Liver (tissue), 9 donors: ENCODE results near the gene RAPGEF4. TPM values are rescaled to one million over a fixed set of nuclear protein-coding genes. Genes with fewer than 3 reads are reported as not detected.

Experiments
- DNase-seq: peaks from one replicate; pipeline ENCODE4 v3.0.0-alpha.2; 2017; ENCODE audit warnings: low spot score
- H3K27ac ChIP-seq, 2 donors: one replicate each; pipeline ENCODE4 v1.7.0; 2013; ENCODE audit warnings: inconsistent platforms in 2 of 2, low read length in 2 of 2, control low read depth in 1 of 2, low read depth in 1 of 2, mild to moderate bottlenecking in 1 of 2
- H3K27me3 ChIP-seq, 4 donors: one replicate each; pipeline versions ENCODE4 v1.6.1 to v1.7.0; 2013; ENCODE audit warnings: low read length in 3 of 4, inconsistent platforms in 1 of 4, mild to moderate bottlenecking in 1 of 4, moderate library complexity in 1 of 4; ENCODE audit not compliant: control insufficient read depth in 4 of 4, insufficient read depth in 4 of 4
- H3K36me3 ChIP-seq, 4 donors: one replicate each; pipeline versions ENCODE4 v1.6.1 to v1.7.0; 2013; ENCODE audit warnings: low read length in 3 of 4, mild to moderate bottlenecking in 3 of 4, low read depth in 1 of 4, moderate library complexity in 1 of 4; ENCODE audit not compliant: control insufficient read depth in 4 of 4, insufficient read depth in 3 of 4
- H3K4me1 ChIP-seq, 4 donors: one replicate each; pipeline versions ENCODE4 v1.6.1 to v1.7.0; 2013; ENCODE audit warnings: low read length in 3 of 4, mild to moderate bottlenecking in 3 of 4, moderate library complexity in 1 of 4; ENCODE audit not compliant: control insufficient read depth in 4 of 4, insufficient read depth in 4 of 4
- H3K4me3 ChIP-seq, 3 donors: one replicate each; pipeline versions ENCODE4 v1.6.1 to v1.7.0; 2013; ENCODE audit warnings: low read length in 3 of 3, control low read depth in 1 of 3, low read depth in 1 of 3, mild to moderate bottlenecking in 1 of 3
- H3K9ac ChIP-seq, 2 donors: one replicate each; pipeline ENCODE4 v1.7.0; 2013; ENCODE audit warnings: low read length in 2 of 2, mild to moderate bottlenecking in 2 of 2, moderate library complexity in 2 of 2, control low read depth in 1 of 2, low read depth in 1 of 2
- H3K9me3 ChIP-seq, 4 donors: one replicate each; pipeline versions ENCODE4 v1.6.1 to v1.7.0; 2013; ENCODE audit warnings: low read length in 3 of 4; ENCODE audit not compliant: control insufficient read depth in 4 of 4
- EGR1 ChIP-seq, 2 donors: IDR thresholded peaks; 2 replicates each; pipeline ENCODE4 v1.6.1; 2016 to 2018; ENCODE audit warnings: antibody characterized with exemption in 2 of 2, low read depth in 2 of 2
- FOXA1 ChIP-seq: IDR thresholded peaks from 2 replicates; pipeline ENCODE4 v1.6.1; 2016; ENCODE audit warnings: antibody characterized with exemption
- FOXA2 ChIP-seq: IDR thresholded peaks from 2 replicates; pipeline ENCODE4 v1.6.1; 2016; ENCODE audit warnings: antibody characterized with exemption
- GABPA ChIP-seq, 2 donors: IDR thresholded peaks in 1 of 2; conservative IDR thresholded peaks in 1 of 2; 2 replicates each; pipeline ENCODE4 v1.6.1; 2016; ENCODE audit warnings: antibody characterized with exemption in 2 of 2, mild to moderate bottlenecking in 1 of 2, moderate library complexity in 1 of 2
- HNF4A ChIP-seq, 2 donors: conservative IDR thresholded peaks; 2 replicates each; pipeline ENCODE4 v1.6.1; 2016; ENCODE audit warnings: antibody characterized with exemption in 2 of 2, mild to moderate bottlenecking in 2 of 2
- HNF4G ChIP-seq: IDR thresholded peaks from 2 replicates; pipeline ENCODE4 v1.6.1; 2016; ENCODE audit warnings: antibody characterized with exemption
- JUND ChIP-seq, 2 donors: IDR thresholded peaks; 2 replicates each; pipeline ENCODE4 v1.6.1; 2016; ENCODE audit warnings: antibody characterized with exemption in 2 of 2
- NR2F2 ChIP-seq: IDR thresholded peaks from 2 replicates; pipeline ENCODE4 v1.6.1; 2016; ENCODE audit warnings: antibody characterized with exemption
- RAD21 ChIP-seq, 2 donors: IDR thresholded peaks; 2 replicates each; pipeline ENCODE4 v1.6.1; 2016; ENCODE audit warnings: antibody characterized with exemption in 2 of 2, mild to moderate bottlenecking in 2 of 2
- RXRA ChIP-seq, 2 donors: IDR thresholded peaks; 2 replicates each; pipeline ENCODE4 v1.6.1; 2017 to 2018; ENCODE audit warnings: antibody characterized with exemption in 2 of 2, mild to moderate bottlenecking in 1 of 2
- SP1 ChIP-seq: IDR thresholded peaks from 2 replicates; pipeline ENCODE4 v1.6.1; 2018; ENCODE audit warnings: antibody characterized with exemption, mild to moderate bottlenecking
- TAF1 ChIP-seq: conservative IDR thresholded peaks from 2 replicates; pipeline ENCODE4 v1.6.1; 2016; ENCODE audit warnings: antibody characterized with exemption, mild to moderate bottlenecking
- WGBS: extraction: QIAGEN DNeasy Blood & Tissue Kit; methylation state at CpG from one replicate; pipeline ENCODE4 v1.1.7; 2013; 5-methylcytosine and 5-hydroxymethylcytosine counted together
- polyA plus RNA-seq, 2 donors: library from polyadenylated mRNA; stranded (reverse) in 1 of 2; unstranded in 1 of 2; fragments of 200-250 nt in 1 of 2; fragments of >200 nt in 1 of 2; fragmentation: Nextera tagmentation in 1 of 2; extraction: Ambion mirVana in 1 of 2; gene quantifications; one replicate each; pipeline versions ENCODE4 v1.2.1 to v1.2.3, GENCODE V29; 2013 to 2015
- total RNA-seq, 2 donors: library from RNA; depleted of rRNA; stranded (reverse); fragments of >200 nt; gene quantifications; one replicate each; pipeline ENCODE4 v1.2.3, GENCODE V29; 2014
- TF ChIP-seq, protein P1 (sequence below): IDR thresholded peaks from 2 replicates; pipeline ENCODE4 v1.6.1; 2016; ENCODE audit warnings: antibody characterized with exemption
- TF ChIP-seq, protein P2 (sequence below): IDR thresholded peaks from 2 replicates; pipeline ENCODE4 v1.6.1; 2016; ENCODE audit warnings: antibody characterized with exemption
- TF ChIP-seq, protein P3 (sequence below): IDR thresholded peaks from 2 replicates; pipeline ENCODE4 v1.6.1; 2016; ENCODE audit warnings: antibody characterized with exemption, mild to moderate bottlenecking
- TF ChIP-seq, protein P4 (sequence below): IDR thresholded peaks from 2 replicates; pipeline ENCODE4 v1.6.1; 2016; ENCODE audit warnings: antibody characterized with exemption
- donor health status: healthy.
- donor health status: healthy.
- donor health status: healthy.
- donor health status: healthy.
- donor health status: healthy.

RAPGEF4 gene
- total and polyA plus RNA-seq, 4 donors, result 1.5 to 18.2 (median 8.3) TPM

DNA sequence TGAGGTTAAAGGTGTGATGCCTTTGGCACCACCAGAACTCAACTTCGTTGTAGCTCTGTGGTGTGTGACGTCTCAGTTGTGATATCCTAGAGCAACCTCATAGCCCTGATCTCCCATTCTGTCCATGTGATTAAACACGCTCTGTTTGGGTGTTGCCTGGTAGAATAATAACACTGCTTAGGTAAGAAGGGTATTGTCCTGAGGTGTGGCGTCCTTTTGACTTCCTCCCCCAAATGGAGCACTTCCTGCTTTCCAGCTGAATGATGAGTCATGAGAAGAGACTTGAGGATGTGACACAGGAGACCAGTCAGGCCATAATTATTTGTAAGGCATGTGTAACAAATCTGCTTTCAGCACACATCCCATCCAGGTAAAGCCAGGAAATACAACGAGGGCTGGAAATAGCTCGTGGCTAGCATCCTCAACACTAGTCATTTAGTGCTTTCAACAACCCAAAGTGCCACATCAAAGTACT lies 100.7 kb downstream of the RAPGEF4 start:
- Histone ChIP-seq H3K4me1 (no peaks in the 10 kb centered on the region), H3K4me3 (no peak overlapping the region), H3K27me3 (no peaks in the 10 kb centered on the region), H3K27ac (no peak overlapping the region), H3K9ac (no peak overlapping the region), H3K36me3 (no peaks in the 10 kb centered on the region), H3K9me3 (no peaks in the 10 kb centered on the region)
- TF ChIP-seq HNF4G, result no peak
- TF ChIP-seq, protein P1, sequence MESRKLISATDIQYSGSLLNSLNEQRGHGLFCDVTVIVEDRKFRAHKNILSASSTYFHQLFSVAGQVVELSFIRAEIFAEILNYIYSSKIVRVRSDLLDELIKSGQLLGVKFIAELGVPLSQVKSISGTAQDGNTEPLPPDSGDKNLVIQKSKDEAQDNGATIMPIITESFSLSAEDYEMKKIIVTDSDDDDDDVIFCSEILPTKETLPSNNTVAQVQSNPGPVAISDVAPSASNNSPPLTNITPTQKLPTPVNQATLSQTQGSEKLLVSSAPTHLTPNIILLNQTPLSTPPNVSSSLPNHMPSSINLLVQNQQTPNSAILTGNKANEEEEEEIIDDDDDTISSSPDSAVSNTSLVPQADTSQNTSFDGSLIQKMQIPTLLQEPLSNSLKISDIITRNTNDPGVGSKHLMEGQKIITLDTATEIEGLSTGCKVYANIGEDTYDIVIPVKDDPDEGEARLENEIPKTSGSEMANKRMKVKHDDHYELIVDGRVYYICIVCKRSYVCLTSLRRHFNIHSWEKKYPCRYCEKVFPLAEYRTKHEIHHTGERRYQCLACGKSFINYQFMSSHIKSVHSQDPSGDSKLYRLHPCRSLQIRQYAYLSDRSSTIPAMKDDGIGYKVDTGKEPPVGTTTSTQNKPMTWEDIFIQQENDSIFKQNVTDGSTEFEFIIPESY, result no peak
- TF ChIP-seq GABPA (IDR thresholded peaks at IDR 0.05 in 1 of 2, conservative IDR thresholded peaks at IDR 0.05 in 1 of 2), result no peak
- TF ChIP-seq, protein P2, sequence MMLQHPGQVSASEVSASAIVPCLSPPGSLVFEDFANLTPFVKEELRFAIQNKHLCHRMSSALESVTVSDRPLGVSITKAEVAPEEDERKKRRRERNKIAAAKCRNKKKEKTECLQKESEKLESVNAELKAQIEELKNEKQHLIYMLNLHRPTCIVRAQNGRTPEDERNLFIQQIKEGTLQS, result no peak
- no peak for TF ChIP-seq JUND (IDR thresholded peaks at IDR 0.05)
- 64% methylated on average over 6 of the region's 6 CpGs for WGBS
- DNase-seq, result no peak

DNA sequence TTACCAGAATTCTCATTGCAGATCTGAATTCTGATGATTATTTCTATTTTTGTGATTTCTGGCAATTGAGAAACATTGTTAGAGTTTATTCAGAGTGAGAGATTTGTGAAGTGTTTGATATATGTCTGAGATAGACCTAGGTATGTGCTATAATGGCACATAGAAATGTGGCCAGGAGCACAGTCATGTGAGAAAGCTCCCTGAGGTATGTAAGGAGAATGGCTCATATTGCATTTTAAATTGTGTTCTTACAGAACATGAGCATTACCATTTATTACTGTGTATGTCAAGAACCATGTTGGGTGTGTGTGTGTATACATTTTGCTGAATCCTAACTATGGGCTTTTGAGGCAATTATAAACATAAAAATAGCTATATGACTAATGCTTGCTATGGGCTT lies 101.2 kb downstream of the RAPGEF4 start:
- H3K27me3 ChIP-seq, result no peaks in the 10 kb centered on the region
- no peaks in the 10 kb centered on the region for H3K36me3 ChIP-seq
- no peak for DNase-seq
- H3K27ac ChIP-seq, result no peak overlapping the region
- no peaks in the 10 kb centered on the region for H3K4me1 ChIP-seq
- H3K4me3 ChIP-seq, result no peak overlapping the region
- TF ChIP-seq TAF1 (no peak), NR2F2 (no peak), RXRA (IDR thresholded peaks at IDR 0.05) (no peak), SP1 (no peak), FOXA2 (no peak), FOXA1 (no peak), EGR1 (IDR thresholded peaks at IDR 0.05; ENCODE audit: low read depth in 2 of 2) (no peak), RAD21 (IDR thresholded peaks at IDR 0.05) (no peak), HNF4A (conservative IDR thresholded peaks at IDR 0.05) (no peak)
- TF ChIP-seq, protein P3, sequence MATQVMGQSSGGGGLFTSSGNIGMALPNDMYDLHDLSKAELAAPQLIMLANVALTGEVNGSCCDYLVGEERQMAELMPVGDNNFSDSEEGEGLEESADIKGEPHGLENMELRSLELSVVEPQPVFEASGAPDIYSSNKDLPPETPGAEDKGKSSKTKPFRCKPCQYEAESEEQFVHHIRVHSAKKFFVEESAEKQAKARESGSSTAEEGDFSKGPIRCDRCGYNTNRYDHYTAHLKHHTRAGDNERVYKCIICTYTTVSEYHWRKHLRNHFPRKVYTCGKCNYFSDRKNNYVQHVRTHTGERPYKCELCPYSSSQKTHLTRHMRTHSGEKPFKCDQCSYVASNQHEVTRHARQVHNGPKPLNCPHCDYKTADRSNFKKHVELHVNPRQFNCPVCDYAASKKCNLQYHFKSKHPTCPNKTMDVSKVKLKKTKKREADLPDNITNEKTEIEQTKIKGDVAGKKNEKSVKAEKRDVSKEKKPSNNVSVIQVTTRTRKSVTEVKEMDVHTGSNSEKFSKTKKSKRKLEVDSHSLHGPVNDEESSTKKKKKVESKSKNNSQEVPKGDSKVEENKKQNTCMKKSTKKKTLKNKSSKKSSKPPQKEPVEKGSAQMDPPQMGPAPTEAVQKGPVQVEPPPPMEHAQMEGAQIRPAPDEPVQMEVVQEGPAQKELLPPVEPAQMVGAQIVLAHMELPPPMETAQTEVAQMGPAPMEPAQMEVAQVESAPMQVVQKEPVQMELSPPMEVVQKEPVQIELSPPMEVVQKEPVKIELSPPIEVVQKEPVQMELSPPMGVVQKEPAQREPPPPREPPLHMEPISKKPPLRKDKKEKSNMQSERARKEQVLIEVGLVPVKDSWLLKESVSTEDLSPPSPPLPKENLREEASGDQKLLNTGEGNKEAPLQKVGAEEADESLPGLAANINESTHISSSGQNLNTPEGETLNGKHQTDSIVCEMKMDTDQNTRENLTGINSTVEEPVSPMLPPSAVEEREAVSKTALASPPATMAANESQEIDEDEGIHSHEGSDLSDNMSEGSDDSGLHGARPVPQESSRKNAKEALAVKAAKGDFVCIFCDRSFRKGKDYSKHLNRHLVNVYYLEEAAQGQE, result no peak
- TF ChIP-seq, protein P2, result no peak
- TF ChIP-seq, protein P4, sequence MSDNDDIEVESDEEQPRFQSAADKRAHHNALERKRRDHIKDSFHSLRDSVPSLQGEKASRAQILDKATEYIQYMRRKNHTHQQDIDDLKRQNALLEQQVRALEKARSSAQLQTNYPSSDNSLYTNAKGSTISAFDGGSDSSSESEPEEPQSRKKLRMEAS, result no peak
- TF ChIP-seq, protein P1, result no peak
- no peaks in the 10 kb centered on the region for H3K9me3 ChIP-seq
- no peak overlapping the region for H3K9ac ChIP-seq
